ENCODE data around the gene CLRN3. TPM values are rescaled to one million over a fixed set of nuclear protein-coding genes. Genes with fewer than 3 reads are reported as not detected.

Gene CLRN3
- total and polyA plus RNA-seq, 2 experiments from 2014 or later: not detected

GRCh38 chr10:127866276-127867013, 26.3 kb downstream of the CLRN3 start (continued):
- TF ChIP-seq, protein P1, sequence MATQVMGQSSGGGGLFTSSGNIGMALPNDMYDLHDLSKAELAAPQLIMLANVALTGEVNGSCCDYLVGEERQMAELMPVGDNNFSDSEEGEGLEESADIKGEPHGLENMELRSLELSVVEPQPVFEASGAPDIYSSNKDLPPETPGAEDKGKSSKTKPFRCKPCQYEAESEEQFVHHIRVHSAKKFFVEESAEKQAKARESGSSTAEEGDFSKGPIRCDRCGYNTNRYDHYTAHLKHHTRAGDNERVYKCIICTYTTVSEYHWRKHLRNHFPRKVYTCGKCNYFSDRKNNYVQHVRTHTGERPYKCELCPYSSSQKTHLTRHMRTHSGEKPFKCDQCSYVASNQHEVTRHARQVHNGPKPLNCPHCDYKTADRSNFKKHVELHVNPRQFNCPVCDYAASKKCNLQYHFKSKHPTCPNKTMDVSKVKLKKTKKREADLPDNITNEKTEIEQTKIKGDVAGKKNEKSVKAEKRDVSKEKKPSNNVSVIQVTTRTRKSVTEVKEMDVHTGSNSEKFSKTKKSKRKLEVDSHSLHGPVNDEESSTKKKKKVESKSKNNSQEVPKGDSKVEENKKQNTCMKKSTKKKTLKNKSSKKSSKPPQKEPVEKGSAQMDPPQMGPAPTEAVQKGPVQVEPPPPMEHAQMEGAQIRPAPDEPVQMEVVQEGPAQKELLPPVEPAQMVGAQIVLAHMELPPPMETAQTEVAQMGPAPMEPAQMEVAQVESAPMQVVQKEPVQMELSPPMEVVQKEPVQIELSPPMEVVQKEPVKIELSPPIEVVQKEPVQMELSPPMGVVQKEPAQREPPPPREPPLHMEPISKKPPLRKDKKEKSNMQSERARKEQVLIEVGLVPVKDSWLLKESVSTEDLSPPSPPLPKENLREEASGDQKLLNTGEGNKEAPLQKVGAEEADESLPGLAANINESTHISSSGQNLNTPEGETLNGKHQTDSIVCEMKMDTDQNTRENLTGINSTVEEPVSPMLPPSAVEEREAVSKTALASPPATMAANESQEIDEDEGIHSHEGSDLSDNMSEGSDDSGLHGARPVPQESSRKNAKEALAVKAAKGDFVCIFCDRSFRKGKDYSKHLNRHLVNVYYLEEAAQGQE (IDR thresholded peaks at IDR 0.05; ENCODE audit: unreplicated experiment): no peak
- no peak for TF ChIP-seq ZNF114 (CRISPR knock-in tag; IDR thresholded peaks at IDR 0.05)
- TF ChIP-seq EZH2phosphoT487 (IDR thresholded peaks at IDR 0.05; ENCODE audit: unreplicated experiment): no peak
- TF ChIP-seq ZNF331 (CRISPR knock-in tag; IDR thresholded peaks at IDR 0.05; ENCODE audit: low read depth): no peak
- no peak for TF ChIP-seq STAT1 (IDR thresholded peaks at IDR 0.05; ENCODE audit: unreplicated experiment)
- TF ChIP-seq CTCF (conservative IDR thresholded peaks at IDR 0.05; ENCODE audit: low read depth in 2 of 2): no peak
- no peak for TF ChIP-seq CREB1 (CRISPR knock-in tag; IDR thresholded peaks at IDR 0.05; ENCODE audit: low read depth)

GRCh38 chr10:127863231-127863825, 29.4 kb downstream of the CLRN3 start:
- Mint-ChIP-seq H3K4me1 (no peaks in the 10 kb centered on the region), H3K36me3 (ENCODE audit: low read depth) (peaks cover 22% of the 10 kb centered on the region; the same call in 2 of the 3 replicates), H3K9me3 (peaks cover 30% of the 10 kb centered on the region), H3K27ac (no peak overlapping the region), H3K27me3 (ENCODE audit: insufficient read depth, low read depth, poor library complexity) (peaks cover 7% of the 10 kb centered on the region), H3K4me3 (no peak overlapping the region)
- Histone ChIP-seq H3K9me2 (ENCODE audit: insufficient read depth) (peaks cover 20% of the 10 kb centered on the region), H3K27me3 (ENCODE audit: insufficient read depth) (no peaks in the 10 kb centered on the region), H2AFZ (no peak overlapping the region), H3K4me1 (ENCODE audit: insufficient read depth) (no peaks in the 10 kb centered on the region), H3K79me2 (replicated peaks; ENCODE audit: insufficient read depth) (no peaks in the 10 kb centered on the region), H3K36me3 (ENCODE audit: insufficient read depth) (no peaks in the 10 kb centered on the region), H3K27ac (ENCODE audit: low read depth) (no peak overlapping the region), H3K4me2 (no peak overlapping the region), H3F3A (replicated peaks; ENCODE audit: low read depth) (no peaks in the 10 kb centered on the region), H3K4me3 (no peak overlapping the region), H4K20me1 (replicated peaks; ENCODE audit: insufficient read depth) (no peaks in the 10 kb centered on the region)
- ATAC-seq: no peak
- DNase-seq (ENCODE audit: low spot score): no peak
- TF ChIP-seq EZH2phosphoT487 (IDR thresholded peaks at IDR 0.05; ENCODE audit: unreplicated experiment) (no peak), EZH2 (IDR thresholded peaks at IDR 0.05; ENCODE audit: low read depth, unreplicated experiment) (no peak), ZNF331 (CRISPR knock-in tag; IDR thresholded peaks at IDR 0.05; ENCODE audit: low read depth) (no peak)

Measured in GM23338 (cell line).